Keratinocyte (primary cell): ENCODE data around the gene DHTKD1. TPM values are rescaled to one million over a fixed set of nuclear protein-coding genes. Genes with fewer than 3 reads are reported as not detected.

Experiments used
- polyA plus RNA-seq, 5 experiments: library from polyadenylated mRNA; depleted of rRNA in 3 of 5; stranded (reverse) in 3 of 5; stranded (forward) in 1 of 5; unstranded in 1 of 5; fragments of >200 nt; gene quantifications; 1 replicate in 1 of 5; 2 replicates in 3 of 5; 3 replicates in 1 of 5; pipeline versions ENCODE4 v1.2.1 to v1.2.3, GENCODE V29; 2011 to 2012; ENCODE audit warnings: missing spikeins in 2 of 5, low read depth in 1 of 5, low replicate concordance in 1 of 5
- small RNA-seq, 3 experiments: library from RNA; depleted of rRNA; stranded (forward); fragments of <200 nt; gene quantifications; one replicate each; pipeline ENCODE3, GENCODE V24; 2012; ENCODE audit warnings: low read depth in 3 of 3, low replicate concordance in 1 of 3; ENCODE audit not compliant: insufficient read length in 3 of 3

The DHTKD1 gene
- polyA plus RNA-seq, 1 donor (not counting 4 experiments of a cell fraction or from before 2014, with no cell fraction given): 12.8 TPM

Small RNA genes within 50 kb of the gene (small RNA-seq; reads per million reads assigned to genes)
- gene MIR548AK (0 reads per million in 3 experiments), gene RNU6-88P (0 reads per million in 3 experiments)

Other genes with a start within 250 kb of the DHTKD1 start
- gene PROSER2, start 245.6 kb upstream of the DHTKD1 start, polyA plus RNA-seq: 7.3 to 13.0 TPM (median 10.2 TPM) in 3 replicates
- gene UPF2, start 26.1 kb upstream of the DHTKD1 start, polyA plus RNA-seq: 14.0 to 20.3 TPM (median 14.4 TPM) in 3 replicates
- 11.5 to 13.7 TPM (median 13.5 TPM) in 3 replicates for gene SEC61A2, start 60.7 kb downstream of the DHTKD1 start, polyA plus RNA-seq
- 98.9 to 125 TPM (median 100 TPM) in 3 replicates for gene NUDT5, start 126.9 kb downstream of the DHTKD1 start, polyA plus RNA-seq
- 122 to 205 TPM (median 146 TPM) in 3 replicates for gene CDC123, start 127.2 kb downstream of the DHTKD1 start, polyA plus RNA-seq